H1 (cell line): ENCODE measurements around the gene GADL1. TPM values are rescaled to one million over a fixed set of nuclear protein-coding genes. Genes with fewer than 3 reads are reported as not detected.

Experiments
- CTCF ChIA-PET: fragments of 300-600 bp; sonication (Branson Sonifier 250); formaldehyde crosslinking; loops from one replicate; lab custom pipeline; 2021; ENCODE audit not compliant: partially characterized antibody; lab: Charles Lee
- POLR2A ChIA-PET: fragments of 300-600 bp; sonication (Branson Sonifier 250); formaldehyde crosslinking; loops from one replicate; lab custom pipeline; 2021; ENCODE audit warnings: inconsistent platforms; ENCODE audit not compliant: partially characterized antibody; lab: Charles Lee
- DNase-seq, 2 experiments: peaks; one replicate each; pipeline versions ENCODE4 v3.0.0 to v3.0.0-alpha.2; 2010 to 2022; ENCODE audit warnings: low spot score in 2 of 2, low read depth in 1 of 2, mixed read lengths in 1 of 2
- FAIRE-seq: peaks from 2 replicates; lab custom pipeline; 2011; peaks lifted over from hg19 to GRCh38; lab: Jason Lieb, UNC
- H2AFZ ChIP-seq: 2 replicates; pipeline ENCODE4 v1.8.1; 2012; ENCODE audit warnings: low read length, inconsistent platforms
- H2AK5ac ChIP-seq: 2 replicates; pipeline ENCODE4 v1.6.1; 2013; ENCODE audit warnings: low read depth, low read length
- H2BK120ac ChIP-seq: replicated peaks from 2 replicates; pipeline ENCODE3; 2013; ENCODE audit warnings: low read depth, low read length, inconsistent platforms
- H2BK12ac ChIP-seq: 2 replicates; pipeline ENCODE4 v1.6.1; 2013; ENCODE audit warnings: low read depth, low read length
- H2BK15ac ChIP-seq: 2 replicates; pipeline ENCODE4 v1.6.1; 2013; ENCODE audit warnings: low read length
- H2BK20ac ChIP-seq: 2 replicates; pipeline ENCODE4 v1.6.1; 2013; ENCODE audit warnings: low read length
- H2BK5ac ChIP-seq: 2 replicates; pipeline ENCODE4 v1.6.1; 2013; ENCODE audit warnings: low read depth, low read length
- H3K14ac ChIP-seq: 2 replicates; pipeline ENCODE4 v1.6.1; 2013; ENCODE audit warnings: inconsistent platforms; ENCODE audit not compliant: insufficient read length
- H3K18ac ChIP-seq: 2 replicates; pipeline ENCODE4 v1.6.1; 2013; ENCODE audit warnings: low read length; ENCODE audit errors: extremely low read depth
- H3K23ac ChIP-seq: 2 replicates; pipeline ENCODE4 v1.6.1; 2013; ENCODE audit warnings: inconsistent platforms; ENCODE audit not compliant: insufficient read length
- H3K23me2 ChIP-seq: 2 replicates; pipeline ENCODE4 v1.6.1; 2013; ENCODE audit warnings: low read depth, low read length
- H3K27ac ChIP-seq: 2 replicates; pipeline ENCODE4 v1.6.1; 2011; ENCODE audit warnings: low read depth, low read length, inconsistent platforms
- H3K27me3 ChIP-seq, 4 experiments: replicated peaks in 1 of 4; 1 replicate in 1 of 4; 2 replicates in 3 of 4; pipeline versions ENCODE4 v1.6.1 to v1.8.1; 2011 to 2013; ENCODE audit warnings: low read length in 3 of 4, mild to moderate bottlenecking in 3 of 4, inconsistent platforms in 2 of 4, mixed read lengths in 2 of 4, moderate library complexity in 1 of 4; ENCODE audit not compliant: control insufficient read depth in 3 of 4, insufficient read depth in 3 of 4; ENCODE audit errors: extremely low read depth in 1 of 4
- H3K36me3 ChIP-seq, 4 experiments: 2 replicates each; pipeline versions ENCODE4 v1.6.1 to v1.8.1; 2011 to 2013; ENCODE audit warnings: mild to moderate bottlenecking in 4 of 4, low read length in 3 of 4, moderate library complexity in 2 of 4, control low read depth in 1 of 4, inconsistent platforms in 1 of 4; ENCODE audit not compliant: insufficient read depth in 4 of 4, control insufficient read depth in 2 of 4
- H3K4ac ChIP-seq: replicated peaks from 2 replicates; pipeline ENCODE3; 2013; ENCODE audit warnings: low read length, low read depth, mixed read lengths, inconsistent platforms; ENCODE audit not compliant: insufficient read length
- H3K4me1 ChIP-seq, 4 experiments: replicated peaks in 1 of 4; 1 replicate in 1 of 4; 2 replicates in 3 of 4; pipeline versions ENCODE4 v1.6.1 to v1.8.1; 2011 to 2013; ENCODE audit warnings: low read length in 3 of 4, inconsistent platforms in 2 of 4, mixed read lengths in 1 of 4; ENCODE audit not compliant: insufficient read depth in 4 of 4, control insufficient read depth in 3 of 4
- H3K4me2 ChIP-seq, 2 experiments: 2 replicates each; pipeline versions ENCODE4 v1.6.1 to v1.8.1; 2011 to 2013; ENCODE audit warnings: low read depth in 2 of 2, low read length in 2 of 2, control low read depth in 1 of 2, inconsistent platforms in 1 of 2, mild to moderate bottlenecking in 1 of 2; ENCODE audit not compliant: insufficient read depth in 1 of 2
- H3K4me3 ChIP-seq, 4 experiments: fragments of 200-600, 300-600 bp in 1 of 4; sonication (generic), shearing (Covaris generic), sonication (Bioruptor Twin) in 1 of 4; 2 replicates each; pipeline versions ENCODE4 v1.5.1 to v1.8.1; 2011 to 2016; ENCODE audit warnings: low read length in 4 of 4, low read depth in 3 of 4, control low read depth in 2 of 4, inconsistent platforms in 2 of 4, mild to moderate bottlenecking in 2 of 4, mixed read lengths in 1 of 4, moderate library complexity in 1 of 4; ENCODE audit not compliant: insufficient read depth in 2 of 4; ENCODE audit errors: extremely low read depth in 1 of 4
- H3K56ac ChIP-seq: replicated peaks from 2 replicates; pipeline ENCODE3; 2013; ENCODE audit warnings: low read depth, mild to moderate bottlenecking, mixed read lengths, low read length, inconsistent platforms; ENCODE audit not compliant: insufficient read length
- H3K79me1 ChIP-seq: 2 replicates; pipeline ENCODE4 v1.6.1; 2013; ENCODE audit warnings: low read depth, low read length, control low read depth
- H3K79me2 ChIP-seq, 2 experiments: 2 replicates each; pipeline versions ENCODE4 v1.6.1 to v1.8.1; 2012 to 2013; ENCODE audit warnings: low read length in 2 of 2, mild to moderate bottlenecking in 2 of 2, inconsistent platforms in 1 of 2; ENCODE audit not compliant: insufficient read depth in 2 of 2, control insufficient read depth in 1 of 2
- H3K9ac ChIP-seq, 4 experiments: replicated peaks in 1 of 4; 1 replicate in 1 of 4; 2 replicates in 3 of 4; pipeline versions ENCODE4 v1.6.1 to v1.8.1; 2011 to 2013; ENCODE audit warnings: low read depth in 3 of 4, low read length in 3 of 4, control low read depth in 2 of 4, mild to moderate bottlenecking in 2 of 4, moderate library complexity in 2 of 4, inconsistent platforms in 1 of 4; ENCODE audit errors: extremely low read depth in 1 of 4
- H3K9me3 ChIP-seq, 2 experiments: 2 replicates each; pipeline versions ENCODE4 v1.6.1 to v1.8.1; 2012 to 2013; ENCODE audit warnings: mild to moderate bottlenecking in 2 of 2, moderate library complexity in 2 of 2, control low read depth in 1 of 2, inconsistent platforms in 1 of 2, low read depth in 1 of 2, low read length in 1 of 2, mixed read lengths in 1 of 2; ENCODE audit not compliant: insufficient read depth in 2 of 2
- H4K20me1 ChIP-seq, 2 experiments: replicated peaks in 1 of 2; 2 replicates each; pipeline versions ENCODE3 to v1.8.1; 2011 to 2013; ENCODE audit warnings: inconsistent platforms in 2 of 2, low read length in 2 of 2, mild to moderate bottlenecking in 1 of 2; ENCODE audit not compliant: insufficient read depth in 2 of 2, control insufficient read depth in 1 of 2
- H4K5ac ChIP-seq: 2 replicates; pipeline ENCODE4 v1.6.1; 2013; ENCODE audit warnings: low read length, low read depth, mixed read lengths, inconsistent platforms; ENCODE audit not compliant: insufficient read length
- H4K8ac ChIP-seq: 2 replicates; pipeline ENCODE4 v1.8.0; 2013; ENCODE audit warnings: mild to moderate bottlenecking, moderate library complexity, low read length, inconsistent platforms; ENCODE audit not compliant: insufficient read depth; ENCODE audit errors: extremely low read depth
- H4K91ac ChIP-seq: replicated peaks from 2 replicates; pipeline ENCODE3; 2013; ENCODE audit warnings: low read length, mixed read lengths, inconsistent platforms; ENCODE audit not compliant: insufficient read length
- ASH2L ChIP-seq: fragments of 200-600, 300-600 bp; sonication (generic); IDR thresholded peaks from one replicate; pipeline ENCODE4 v1.7.1; 2017; ENCODE audit warnings: low read length
- CBX8 ChIP-seq: fragments of 300-800, 300-1000 bp; sonication (generic); IDR thresholded peaks from 2 replicates; pipeline ENCODE4 v1.7.1; 2016; ENCODE audit warnings: low read depth, low read length, borderline replicate concordance
- CTBP2 ChIP-seq: IDR thresholded peaks from 2 replicates; pipeline ENCODE4 v1.7.0; 2011; ENCODE audit warnings: borderline replicate concordance, mild to moderate bottlenecking, moderate library complexity, mixed read lengths, low read length; ENCODE audit not compliant: insufficient read depth, insufficient read length
- FOSL1 ChIP-seq: IDR thresholded peaks from 2 replicates; pipeline ENCODE4 v1.6.1; 2011; ENCODE audit warnings: mild to moderate bottlenecking, low read depth, low read length, moderate library complexity; ENCODE audit not compliant: insufficient read depth
- HDAC2 ChIP-seq, 2 experiments: fragments of 300-600 bp in 1 of 2; sonication (generic) in 1 of 2; IDR thresholded peaks; 2 replicates each; pipeline ENCODE4 v1.6.1; 2011 to 2012; ENCODE audit warnings: low read depth in 2 of 2, low read length in 2 of 2, mild to moderate bottlenecking in 2 of 2, moderate library complexity in 2 of 2, borderline replicate concordance in 1 of 2, inconsistent platforms in 1 of 2
- NRF1 ChIP-seq: IDR thresholded peaks from 2 replicates; pipeline ENCODE4 v1.6.1; 2011; ENCODE audit warnings: mild to moderate bottlenecking, low read depth, low read length, improper control_type of control experiment
- PHF8 ChIP-seq: fragments of 200-600 bp; sonication (generic); conservative IDR thresholded peaks from 2 replicates; pipeline ENCODE4 v1.7.1; 2012; ENCODE audit warnings: low read depth, mild to moderate bottlenecking, inconsistent platforms, low read length, moderate library complexity
- POLR2A ChIP-seq, 2 experiments: IDR thresholded peaks; 1 replicate in 1 of 2; 2 replicates in 1 of 2; pipeline ENCODE4 v1.6.1; 2011; ENCODE audit warnings: low read depth in 2 of 2, low read length in 2 of 2, mild to moderate bottlenecking in 2 of 2; ENCODE audit errors: control extremely low read depth in 1 of 2
- RAD21 ChIP-seq, 2 experiments: IDR thresholded peaks in 1 of 2; conservative IDR thresholded peaks in 1 of 2; 2 replicates each; pipeline ENCODE4 v1.6.1; 2011; ENCODE audit warnings: low read depth in 2 of 2, low read length in 2 of 2, improper control_type of control experiment in 1 of 2, inconsistent platforms in 1 of 2, mild to moderate bottlenecking in 1 of 2, moderate library complexity in 1 of 2
- RNF2 ChIP-seq: fragments of 200-900, 300-1000 bp; sonication (generic); IDR thresholded peaks from 2 replicates; pipeline ENCODE4 v1.7.1; 2016; ENCODE audit warnings: borderline replicate concordance, low read depth, mild to moderate bottlenecking, antibody characterized with exemption, low read length; ENCODE audit not compliant: poor library complexity, severe bottlenecking; ENCODE audit errors: missing control alignments
- RXRA ChIP-seq: IDR thresholded peaks from 2 replicates; pipeline ENCODE4 v1.6.1; 2011; ENCODE audit warnings: low read depth, mild to moderate bottlenecking, low read length, moderate library complexity; ENCODE audit not compliant: insufficient read depth
- SUZ12 ChIP-seq: fragments of 200-600 bp; sonication (generic); IDR thresholded peaks from 2 replicates; pipeline ENCODE4 v1.6.1; 2012; ENCODE audit warnings: mild to moderate bottlenecking, inconsistent platforms, low read length, moderate library complexity, mixed read lengths
- TAF1 ChIP-seq: IDR thresholded peaks from 2 replicates; pipeline ENCODE4 v1.6.1; 2011; ENCODE audit warnings: mild to moderate bottlenecking, low read depth, low read length
- YY1 ChIP-seq: IDR thresholded peaks from 2 replicates; pipeline ENCODE4 v1.6.1; 2011; ENCODE audit warnings: low read depth, mild to moderate bottlenecking, low read length
- WGBS, 2 experiments: shearing (Covaris generic) in 1 of 2; methylation state at CpG; one replicate each; pipeline versions ENCODE4 v1.1.6 to v1.1.7; 2013 to 2015; ENCODE audit warnings: low lambda C conversion rate in 2 of 2, mixed read lengths in 2 of 2, inconsistent platforms in 1 of 2, low coverage in 1 of 2, missing lambda C conversion rate in 1 of 2; ENCODE audit not compliant: insufficient replicate concordance in 2 of 2, insufficient coverage in 1 of 2, insufficient read length in 1 of 2; ENCODE audit errors: extremely low coverage in 1 of 2, missing lambda C conversion rate in 1 of 2; 5-methylcytosine and 5-hydroxymethylcytosine counted together
- polyA plus RNA-seq, 7 experiments: library from polyadenylated mRNA; depleted of rRNA in 3 of 7; stranded (reverse) in 5 of 7; unstranded in 2 of 7; fragments of >200 nt in 5 of 7; fragments of 200-250 nt in 2 of 7; gene quantifications; 1 replicate in 5 of 7; 2 replicates in 1 of 7; 4 replicates in 1 of 7; pipeline versions ENCODE4 v1.2.1 to v1.2.3, GENCODE V29; 2011 to 2013; ENCODE audit warnings: missing spikeins in 2 of 7, mixed read lengths in 2 of 7
- total RNA-seq: library from RNA; stranded (reverse); fragmentation: NEBNext Ultra II Directional; extraction: Animal tissue kit (Norgen Biotek cat#: 25700); gene quantifications from 2 replicates; pipeline ENCODE4 v1.2.1, GENCODE V29; 2021

GADL1 gene
- total and polyA plus RNA-seq, 2 of the 8 experiments (the other 6 are each of a cell fraction or from before 2014, with no cell fraction given): 0.03 to 0.30 TPM

DNA sequence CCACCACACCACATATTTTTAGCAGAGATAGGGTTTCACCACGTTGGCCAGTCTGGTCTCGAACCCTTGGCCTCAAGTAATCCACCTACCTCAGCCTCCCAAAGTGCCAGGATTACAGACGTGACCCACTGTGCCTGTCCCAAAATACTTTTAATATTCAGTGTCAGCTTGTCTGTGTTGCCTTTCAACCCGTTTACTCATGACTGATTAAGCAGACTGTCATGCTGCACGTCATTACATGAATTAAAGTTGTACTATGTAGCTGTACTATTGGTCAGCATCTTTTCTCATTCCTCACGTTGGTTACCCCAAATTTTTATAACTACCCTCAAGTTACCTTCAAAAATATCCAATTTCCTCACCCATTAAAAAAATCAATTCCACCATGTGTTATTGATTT lies 48.7 kb upstream of the GADL1 start:
- Histone ChIP-seq H3K36me3 (no peaks in the 10 kb centered on the region), H3K23ac (no peak overlapping the region), H2AK5ac (no peak overlapping the region), H2AFZ (no peak overlapping the region), H3K4ac (no peak overlapping the region), H3K4me3 (no peak overlapping the region), H4K20me1 (no peaks in the 10 kb centered on the region), H3K23me2 (no peaks in the 10 kb centered on the region), H3K79me2 (no peaks in the 10 kb centered on the region), H3K27me3 (no peaks in the 10 kb centered on the region), H2BK12ac (no peak overlapping the region), H4K8ac (no peak overlapping the region), H2BK120ac (no peak overlapping the region), H4K5ac (no peak overlapping the region), H2BK20ac (no peak overlapping the region), H3K4me2 (no peak overlapping the region), H3K27ac (no peak overlapping the region), H3K18ac (no peak overlapping the region), H3K56ac (no peak overlapping the region), H3K79me1 (no peaks in the 10 kb centered on the region), H3K14ac (no peak overlapping the region), H3K4me1 (no peaks in the 10 kb centered on the region), H2BK15ac (no peak overlapping the region), H3K9me3 (no peaks in the 10 kb centered on the region), H2BK5ac (no peak overlapping the region), H3K9ac (no peak overlapping the region), H4K91ac (no peak overlapping the region)
- WGBS, 2 experiments: 90 to 100% methylated on average over 1 to 6 of the region's 6 CpGs
- POLR2A ChIA-PET: no interaction called here
- TF ChIP-seq POLR2A (IDR thresholded peaks at IDR 0.05; ENCODE audit: control extremely low read depth in 1 of 2, low read depth in 2 of 2, low read length in 2 of 2): no peak
- TF ChIP-seq FOSL1: no peak
- TF ChIP-seq CBX8: no peak
- no peak for TF ChIP-seq NRF1
- no peak for TF ChIP-seq YY1
- no peak for TF ChIP-seq CTBP2
- no peak for TF ChIP-seq RAD21 (IDR thresholded peaks at IDR 0.05 in 1 of 2, conservative IDR thresholded peaks at IDR 0.05 in 1 of 2; ENCODE audit: low read depth in 2 of 2, low read length in 2 of 2)
- TF ChIP-seq SUZ12: no peak
- TF ChIP-seq TAF1: no peak
- TF ChIP-seq PHF8: no peak
- no peak for TF ChIP-seq HDAC2 (IDR thresholded peaks at IDR 0.05; ENCODE audit: borderline replicate concordance in 1 of 2, low read depth in 2 of 2, low read length in 2 of 2)
- TF ChIP-seq RNF2: no peak
- TF ChIP-seq RXRA: no peak
- TF ChIP-seq ASH2L: no peak
- FAIRE-seq (no peak), DNase-seq (no peak)
- CTCF ChIA-PET: interaction anchor here (1.9 to 3.0 kb wide), 3 partner anchors 9 to 14 kb away, joined by 5 to 12 read pairs (median 6); no protein-coding TSS in a partner anchor
